GM19043 (cell line): Measurements from ENCODE around the gene NUP188.
"Not testable (repeated sequence)": the region's sequence is repeated elsewhere in the genome, so short reads cannot be mapped to it uniquely, and the experiment has no call there.

Experiments
- ATAC-seq: cut with Tn5 transposase; IDR thresholded peaks from one replicate; pipeline ENCODE4 v1.9.1; 2021; ENCODE audit warnings: low read depth; ENCODE audit not compliant: unreplicated experiment

Gene NUP188

GRCh38 chr9:128943832-128944620, 3.5 kb upstream of the NUP188 start:
- no peak for ATAC-seq

GRCh38 chr9:128944966-128945365, 2.5 kb upstream of the NUP188 start:
- not testable (repeated sequence) for ATAC-seq

GRCh38 chr9:128945798-128946501, 1.5 kb upstream of the NUP188 start:
- no peak for ATAC-seq

GRCh38 chr9:128946571-128947276, 775 bp upstream of the NUP188 start:
- ATAC-seq: no peak

GRCh38 chr9:128947277-128947526, 297 bp upstream of the NUP188 start:
- ATAC-seq: peak; percentile 5

- not testable (repeated sequence) for ATAC-seq
Observed at GRCh38 chr9:128961403-128961802, 13.9 kb downstream of the NUP188 start.

- no peak for ATAC-seq
Observed at GRCh38 chr9:128969491-128969890, 22.0 kb downstream of the NUP188 start.

GRCh38 chr9:128972956-128973355, 25.5 kb downstream of the NUP188 start:
- no peak for ATAC-seq

- no peak for ATAC-seq
Observed at GRCh38 chr9:128979111-128979510, 31.6 kb downstream of the NUP188 start.

GRCh38 chr9:128983536-128983935, 36.0 kb downstream of the NUP188 start:
- no peak for ATAC-seq

GRCh38 chr9:128986671-128987070, 39.2 kb downstream of the NUP188 start:
- ATAC-seq: no peak

- no peak for ATAC-seq
Observed at GRCh38 chr9:128987805-128988204, 40.3 kb downstream of the NUP188 start.

- ATAC-seq: no peak
Observed at GRCh38 chr9:128992995-128993394, 45.5 kb downstream of the NUP188 start.

GRCh38 chr9:128995791-128996190, 48.3 kb downstream of the NUP188 start:
- no peak for ATAC-seq

GRCh38 chr9:128998462-128998861, 51.0 kb downstream of the NUP188 start:
- no peak for ATAC-seq

GRCh38 chr9:128999581-129000206, 52.2 kb downstream of the NUP188 start:
- ATAC-seq: no peak

- ATAC-seq: no peak
Observed at GRCh38 chr9:129001504-129002325, 54.2 kb downstream of the NUP188 start.

- no peak for ATAC-seq
Observed at GRCh38 chr9:129002992-129003391, 55.5 kb downstream of the NUP188 start.

- ATAC-seq: not testable (repeated sequence)
Observed at GRCh38 chr9:129004173-129004572, 56.7 kb downstream of the NUP188 start.

- ATAC-seq: no peak
Observed at GRCh38 chr9:129005336-129005997, 58.0 kb downstream of the NUP188 start.
